GM18499 (cell line): ENCODE measurements around the gene CLCA4.
"Not testable (repeated sequence)": the region's sequence is repeated elsewhere in the genome, so short reads cannot be mapped to it uniquely, and the experiment has no call there.

ENCODE experiments used
- ATAC-seq: cut with Tn5 transposase; IDR thresholded peaks from one replicate; pipeline ENCODE4 v1.9.1; 2021; ENCODE audit warnings: moderate number of reproducible peaks; ENCODE audit not compliant: insufficient read depth, unreplicated experiment

CLCA4 gene

GRCh38 chr1:86596741-86597290, 49.9 kb downstream of the CLCA4 start:
- ATAC-seq, result no peak

DNA sequence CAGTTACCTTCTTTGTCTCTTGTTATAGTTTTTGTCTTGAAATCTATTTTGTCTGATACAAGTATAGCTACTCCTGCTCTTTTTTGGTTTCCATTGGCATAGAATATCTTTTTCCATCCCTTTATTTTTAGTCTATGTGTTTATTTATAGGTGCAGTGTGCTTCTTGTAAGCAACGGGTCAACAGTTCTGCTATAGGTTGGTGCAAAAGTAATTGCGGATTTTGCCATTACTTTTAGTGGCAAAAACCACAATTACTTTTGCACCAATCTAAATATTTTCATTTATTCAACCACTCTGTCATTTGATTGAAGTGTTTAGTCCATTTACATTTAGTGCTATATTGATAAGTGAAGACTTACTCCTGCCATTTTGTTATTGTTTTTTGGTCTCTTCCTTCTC, 59.2 kb downstream of the CLCA4 start:
- ATAC-seq, result not testable (repeated sequence)

DNA sequence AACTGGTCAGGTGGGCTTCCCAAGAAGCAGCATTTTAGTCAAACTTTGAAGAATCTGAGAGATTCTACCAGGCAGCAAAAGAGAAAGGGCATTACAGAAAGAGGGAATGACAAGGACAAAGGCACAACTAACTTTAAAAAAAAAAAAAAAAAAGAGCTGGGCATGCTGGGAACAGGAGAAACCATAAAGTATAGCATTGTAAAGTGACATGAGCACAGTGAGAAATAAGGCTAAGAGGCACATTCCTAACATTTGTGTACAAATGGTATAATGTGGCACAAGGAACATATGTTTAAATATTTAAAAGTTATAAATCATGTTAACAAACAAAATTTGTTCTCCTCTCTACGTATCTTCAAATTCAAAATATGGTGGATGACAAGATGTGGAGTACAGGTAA, 69.6 kb downstream of the CLCA4 start:
- ATAC-seq, result no peak

GRCh38 chr1:86616871-86617270, 70.0 kb downstream of the CLCA4 start:
- peak; percentile 100 for ATAC-seq

DNA sequence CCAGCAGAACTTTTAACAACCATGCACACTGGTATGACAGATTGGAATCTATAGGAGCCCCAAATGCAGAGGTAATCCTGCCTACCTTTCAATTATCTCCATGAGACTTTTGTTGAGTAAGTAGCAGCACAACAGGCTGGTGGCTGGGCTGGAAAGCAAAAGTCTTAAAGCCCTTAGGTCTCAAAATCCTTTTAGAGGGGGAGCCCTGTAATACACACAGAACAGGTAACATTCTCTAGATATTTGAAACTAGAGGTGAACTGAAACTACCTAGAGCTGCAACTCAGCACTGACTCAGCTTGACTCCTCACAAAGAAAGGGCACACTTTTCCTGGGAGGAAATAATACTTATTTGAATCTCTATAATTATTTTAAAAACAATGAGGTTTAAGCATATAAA, 71.5 kb downstream of the CLCA4 start:
- ATAC-seq, result no peak

DNA sequence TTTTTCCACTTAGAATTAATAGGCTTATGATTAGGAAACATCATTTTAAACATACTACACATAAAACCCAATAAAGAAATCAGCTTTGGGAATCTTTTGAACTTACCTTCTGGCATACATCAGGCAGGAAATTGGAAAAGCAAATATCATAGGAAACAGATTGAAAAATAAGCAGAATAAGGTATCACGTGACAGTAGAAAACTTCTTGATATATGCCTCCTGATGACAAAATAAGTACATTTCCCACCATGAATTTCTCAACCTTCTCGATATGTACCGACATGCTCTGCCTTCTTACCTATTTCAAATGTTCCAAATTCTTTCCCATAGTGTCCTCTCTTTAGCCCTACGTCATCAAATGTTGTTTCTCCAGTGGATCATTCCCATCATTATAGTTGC, 72.4 kb downstream of the CLCA4 start:
- ATAC-seq, result no peak

DNA sequence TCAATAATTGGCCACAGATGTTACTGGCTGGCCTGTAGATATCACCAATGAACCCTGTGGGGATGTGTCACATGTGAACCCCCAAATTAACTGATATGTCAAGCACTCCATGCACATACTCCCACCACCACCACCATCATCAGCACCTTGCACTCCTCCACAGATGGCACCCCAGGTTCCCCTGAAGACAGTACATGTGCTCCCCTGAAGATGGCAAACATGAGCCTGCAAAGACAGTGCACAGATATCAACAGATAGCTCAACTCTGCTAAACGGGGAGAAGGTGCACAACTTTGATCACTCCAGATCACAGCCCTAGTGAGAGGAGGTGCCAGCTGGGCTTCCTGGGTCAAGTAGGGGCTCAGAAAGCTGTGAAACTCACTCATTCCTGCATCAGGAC, 74.4 kb downstream of the CLCA4 start:
- no peak for ATAC-seq
